Ovary (tissue), 3 donors: ENCODE measurements around the gene HYPK.
"Not testable (repeated sequence)": the region's sequence is repeated elsewhere in the genome, so short reads cannot be mapped to it uniquely, and the experiment has no call there.

Source experiments
- EP300 ChIP-seq: sonication (generic); formaldehyde crosslinking; IDR thresholded peaks from one replicate; pipeline ENCODE4 v1.6.1; 2017; ENCODE audit warnings: antibody characterized with exemption
- TF ChIP-seq, protein P1 (sequence below), 3 donors: fragments of 450-650 bp in 2 of 3; fragments of 200-600 bp in 1 of 3; IDR thresholded peaks; one replicate each; pipeline versions ENCODE4 v1.5.1 to v1.8.0; 2016 to 2022; ENCODE audit warnings: antibody characterized with exemption in 3 of 3, mild to moderate bottlenecking in 1 of 3
- donor health status: DM: no; HTN: no; CAD: no.

DNA sequence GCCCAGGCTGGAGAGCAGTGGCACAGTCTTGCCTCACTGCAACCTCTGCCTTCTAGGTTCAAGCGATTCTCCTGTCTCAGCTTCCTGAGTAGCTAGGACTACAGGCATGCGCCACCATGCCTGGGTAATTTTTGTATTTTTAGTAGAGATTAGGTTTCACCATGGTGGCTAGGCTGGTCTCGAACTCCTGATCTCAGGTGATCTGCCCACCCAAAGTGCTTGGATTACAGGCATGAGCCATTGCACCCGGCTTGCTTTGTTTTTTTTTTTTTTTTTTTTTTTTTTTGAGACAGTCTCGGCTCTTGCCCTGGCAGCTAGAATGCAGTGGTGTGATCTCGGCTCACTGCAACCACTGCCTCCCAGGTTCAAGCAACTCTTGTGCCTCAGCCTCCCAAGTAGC is 32.1 kb downstream of the HYPK start:
- TF ChIP-seq EP300: not testable (repeated sequence)
- TF ChIP-seq, protein P1, sequence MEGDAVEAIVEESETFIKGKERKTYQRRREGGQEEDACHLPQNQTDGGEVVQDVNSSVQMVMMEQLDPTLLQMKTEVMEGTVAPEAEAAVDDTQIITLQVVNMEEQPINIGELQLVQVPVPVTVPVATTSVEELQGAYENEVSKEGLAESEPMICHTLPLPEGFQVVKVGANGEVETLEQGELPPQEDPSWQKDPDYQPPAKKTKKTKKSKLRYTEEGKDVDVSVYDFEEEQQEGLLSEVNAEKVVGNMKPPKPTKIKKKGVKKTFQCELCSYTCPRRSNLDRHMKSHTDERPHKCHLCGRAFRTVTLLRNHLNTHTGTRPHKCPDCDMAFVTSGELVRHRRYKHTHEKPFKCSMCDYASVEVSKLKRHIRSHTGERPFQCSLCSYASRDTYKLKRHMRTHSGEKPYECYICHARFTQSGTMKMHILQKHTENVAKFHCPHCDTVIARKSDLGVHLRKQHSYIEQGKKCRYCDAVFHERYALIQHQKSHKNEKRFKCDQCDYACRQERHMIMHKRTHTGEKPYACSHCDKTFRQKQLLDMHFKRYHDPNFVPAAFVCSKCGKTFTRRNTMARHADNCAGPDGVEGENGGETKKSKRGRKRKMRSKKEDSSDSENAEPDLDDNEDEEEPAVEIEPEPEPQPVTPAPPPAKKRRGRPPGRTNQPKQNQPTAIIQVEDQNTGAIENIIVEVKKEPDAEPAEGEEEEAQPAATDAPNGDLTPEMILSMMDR (IDR thresholded peaks at IDR 0.05): not testable (repeated sequence)
